Hypothalamus (tissue), 51 donors: Measurements from ENCODE around the gene TMPRSS12.
"Not testable (repeated sequence)": the region's sequence is repeated elsewhere in the genome, so short reads cannot be mapped to it uniquely, and the experiment has no call there.

ENCODE experiments used
- DNase-seq, 51 donors: peaks; one replicate each; lab custom pipeline; 2025; lab: John Stamatoyannopoulos, UW

TMPRSS12 gene

GRCh38 chr12:50855679-50856078, 13.0 kb downstream of the TMPRSS12 start:
- not testable (repeated sequence) for DNase-seq

- no peak for DNase-seq
Observed at GRCh38 chr12:50859621-50860310, 17.0 kb downstream of the TMPRSS12 start.

- no peak for DNase-seq
Observed at GRCh38 chr12:50862316-50862715, 19.6 kb downstream of the TMPRSS12 start.

GRCh38 chr12:50865266-50865665, 22.5 kb downstream of the TMPRSS12 start:
- no peak for DNase-seq

- DNase-seq: not testable (repeated sequence)
Observed at GRCh38 chr12:50868881-50869280, 26.2 kb downstream of the TMPRSS12 start.

- DNase-seq: no peak
Observed at GRCh38 chr12:50882563-50882962, 39.8 kb downstream of the TMPRSS12 start.

- no peak for DNase-seq
Observed at GRCh38 chr12:50887191-50887590, 44.5 kb downstream of the TMPRSS12 start.

GRCh38 chr12:50888666-50889065, 45.9 kb downstream of the TMPRSS12 start:
- DNase-seq: no peak

GRCh38 chr12:50894241-50894640, 51.5 kb downstream of the TMPRSS12 start:
- DNase-seq: no peak

- no peak for DNase-seq
Observed at GRCh38 chr12:50901685-50902113, 59.0 kb downstream of the TMPRSS12 start.

- DNase-seq: not testable (repeated sequence)
Observed at GRCh38 chr12:50908479-50908878, 65.8 kb downstream of the TMPRSS12 start.

GRCh38 chr12:50912361-50912760, 69.6 kb downstream of the TMPRSS12 start:
- DNase-seq: not testable (repeated sequence)

GRCh38 chr12:50913224-50913623, 70.5 kb downstream of the TMPRSS12 start:
- DNase-seq: no peak

- DNase-seq: no peak
Observed at GRCh38 chr12:50914872-50915484, 72.3 kb downstream of the TMPRSS12 start.

- DNase-seq: no peak
Observed at GRCh38 chr12:50916292-50916691, 73.6 kb downstream of the TMPRSS12 start.

GRCh38 chr12:50918584-50919316, 76.0 kb downstream of the TMPRSS12 start:
- no peak for DNase-seq

GRCh38 chr12:50922820-50923219, 80.1 kb downstream of the TMPRSS12 start:
- DNase-seq: peak in 2 of 51 donors; percentile 18 to 26

- DNase-seq: no peak
Observed at GRCh38 chr12:50923361-50924130, 80.8 kb downstream of the TMPRSS12 start.

- peak in 1 of 51 donors; percentile 31 for DNase-seq
Observed at GRCh38 chr12:50924131-50924438, 81.4 kb downstream of the TMPRSS12 start.

GRCh38 chr12:50924439-50925341, 82.0 kb downstream of the TMPRSS12 start:
- peak in 50 of 51 donors; percentile 26 to 98 (median 74) for DNase-seq
